K562 (cell line): ENCODE data around the gene PTP4A2. TPM values are rescaled to one million over a fixed set of nuclear protein-coding genes. Genes with fewer than 3 reads are reported as not detected.

ENCODE experiments used
- CREM ChIP-seq: IDR thresholded peaks from 2 replicates; pipeline ENCODE4 v1.6.1; 2014; ENCODE audit warnings: antibody characterized with exemption, low read depth
- HDGF ChIP-seq: fragments of 450-650 bp; IDR thresholded peaks from 2 replicates; pipeline ENCODE4 v1.6.1; 2016
- KAT7 ChIP-seq: sonication (generic); formaldehyde crosslinking; IDR thresholded peaks from 2 replicates; pipeline ENCODE4 v1.8.0; 2022; ENCODE audit warnings: missing genetic modification reagents, mild to moderate bottlenecking, borderline replicate concordance
- KLF13 ChIP-seq: fragments of 450-650 bp; IDR thresholded peaks from 2 replicates; pipeline ENCODE4 v1.6.1; 2016; ENCODE audit warnings: missing genetic modification characterization, low read depth, mild to moderate bottlenecking, missing compliant biosample characterization, moderate library complexity, borderline replicate concordance
- MTA1 ChIP-seq: fragments of 450-650 bp; IDR thresholded peaks from 2 replicates; pipeline ENCODE4 v1.6.1; 2017; ENCODE audit warnings: borderline replicate concordance
- PCBP1 ChIP-seq: fragments of 200-400 bp; formaldehyde crosslinking; IDR thresholded peaks from 2 replicates; pipeline ENCODE4 v1.6.1; 2018; ENCODE audit warnings: mild to moderate bottlenecking, low read depth, low read length; ENCODE audit not compliant: poor library complexity, severe bottlenecking
- RAD51 ChIP-seq: fragments of 450-650 bp; IDR thresholded peaks from 2 replicates; pipeline ENCODE4 v1.7.1; 2016; ENCODE audit warnings: low read depth, mild to moderate bottlenecking, borderline replicate concordance
- RFX5 ChIP-seq: IDR thresholded peaks from 2 replicates; pipeline ENCODE4 v1.6.1; 2011; ENCODE audit warnings: low read depth, mild to moderate bottlenecking, improper control_type of control experiment, low read length
- SNRNP70 ChIP-seq: fragments of 200-400 bp; formaldehyde crosslinking; optimal IDR thresholded peaks from 2 replicates; pipeline ENCODE3; 2017; ENCODE audit warnings: low read depth, low read length
- STAG1 ChIP-seq: sonication (generic); formaldehyde crosslinking; IDR thresholded peaks from 2 replicates; pipeline ENCODE4 v1.5.0; 2020; ENCODE audit warnings: missing genetic modification reagents, borderline replicate concordance
- polyA plus RNA-seq, 8 experiments: library from polyadenylated mRNA; depleted of rRNA in 4 of 8; stranded (reverse) in 5 of 8; unstranded in 3 of 8; fragments of >200 nt; fragmentation: Nextera tagmentation in 2 of 8; fragmentation: Illumina TruSeq in 1 of 8; extraction: Ambion mirVana in 2 of 8; extraction: Trizol in 1 of 8; gene quantifications; 2 replicates each; pipeline versions ENCODE4 v1.2.1 to v1.2.3, GENCODE V29; 2011 to 2014; ENCODE audit warnings: inconsistent platforms in 1 of 8, missing spikeins in 1 of 8
- total RNA-seq, 7 experiments: library from RNA; depleted of rRNA in 6 of 7; stranded (reverse); fragments of >200 nt in 6 of 7; fragmentation: Illumina TruSeq in 2 of 7; extraction: Trizol in 2 of 7; gene quantifications; 2 replicates each; pipeline versions ENCODE4 v1.2.1 to v1.2.3, GENCODE V29; 2011 to 2021; ENCODE audit warnings: low replicate concordance in 1 of 7
- TF ChIP-seq, protein P1 (sequence below): fragments of 250-450 bp; sonication (Bioruptor Pico); IDR thresholded peaks from 2 replicates; pipeline ENCODE4 v1.8.0; 2021; ENCODE audit warnings: borderline replicate concordance, mild to moderate bottlenecking, moderate library complexity; ENCODE audit not compliant: poor library complexity, severe bottlenecking
- TF ChIP-seq, protein P2 (sequence below): sonication (generic); formaldehyde crosslinking; IDR thresholded peaks from 2 replicates; pipeline ENCODE4 v1.8.0; 2022; ENCODE audit warnings: mild to moderate bottlenecking, low read depth, missing genetic modification reagents
- TF ChIP-seq, protein P3 (sequence below), 2 experiments: fragments of 450-650 bp in 1 of 2; sonication (generic) in 1 of 2; formaldehyde crosslinking in 1 of 2; IDR thresholded peaks; 2 replicates each; pipeline versions ENCODE4 v1.7.1 to v1.9.0; 2016 to 2022; ENCODE audit warnings: inconsistent platforms in 1 of 2, mild to moderate bottlenecking in 1 of 2, missing genetic modification reagents in 1 of 2
- TF ChIP-seq, protein P4 (sequence below), 2 experiments: fragments of 250-450 bp in 1 of 2; fragments of 450-650 bp in 1 of 2; sonication (Bioruptor Pico) in 1 of 2; IDR thresholded peaks; 2 replicates each; pipeline versions ENCODE4 v1.6.1 to v1.8.0; 2016 to 2021; ENCODE audit warnings: mild to moderate bottlenecking in 2 of 2, moderate library complexity in 2 of 2, missing compliant biosample characterization in 1 of 2, missing genetic modification characterization in 1 of 2

PTP4A2 gene
- total and polyA plus RNA-seq, 9 of the 15 experiments (the other 6 are each of a cell fraction or from before 2014, with no cell fraction given): 197 to 870 (median 480) TPM

DNA sequence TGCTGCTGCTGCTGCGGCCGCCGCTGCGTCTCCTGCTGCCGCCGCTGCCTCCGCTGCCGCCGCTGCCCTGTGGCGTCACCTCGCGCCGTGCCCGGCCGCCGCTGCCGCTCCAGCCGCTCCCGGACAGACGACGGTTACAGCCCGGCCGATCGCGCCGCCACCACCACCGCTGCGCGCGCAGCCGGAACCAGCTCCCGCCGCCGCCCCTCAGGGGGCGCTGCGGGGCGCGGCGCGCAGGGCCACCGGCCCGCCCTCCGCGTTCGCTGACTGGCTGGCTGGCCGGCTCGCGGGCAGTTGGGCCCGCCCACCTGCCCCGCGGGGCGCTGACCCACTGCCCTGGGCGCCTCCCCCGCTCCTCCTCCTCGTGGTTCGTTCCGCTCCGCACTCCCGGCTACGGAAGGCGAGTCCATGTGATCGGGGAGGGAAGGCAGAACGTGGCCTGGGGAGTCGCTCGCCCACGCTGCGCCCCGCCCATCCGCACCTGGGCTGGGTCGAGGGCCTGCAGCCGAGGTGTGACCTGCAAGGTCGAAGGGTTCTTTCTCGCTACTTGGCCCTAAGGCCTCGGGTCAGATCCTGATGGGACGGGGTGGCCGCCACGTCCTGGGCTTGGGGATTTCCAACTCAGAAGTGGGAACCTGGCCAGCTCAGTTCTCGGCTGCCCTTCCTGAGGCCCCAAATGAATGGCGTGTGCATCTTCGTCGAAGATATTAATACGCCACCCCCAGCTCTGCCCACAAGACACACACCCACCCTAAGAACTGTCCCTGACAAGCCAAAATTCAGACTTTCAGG, at the start of gene PTP4A2 (continued):
- TF ChIP-seq, protein P1, sequence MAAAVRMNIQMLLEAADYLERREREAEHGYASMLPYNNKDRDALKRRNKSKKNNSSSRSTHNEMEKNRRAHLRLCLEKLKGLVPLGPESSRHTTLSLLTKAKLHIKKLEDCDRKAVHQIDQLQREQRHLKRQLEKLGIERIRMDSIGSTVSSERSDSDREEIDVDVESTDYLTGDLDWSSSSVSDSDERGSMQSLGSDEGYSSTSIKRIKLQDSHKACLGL (CRISPR knock-in tag): peak; percentile 33
- TF ChIP-seq, protein P2, sequence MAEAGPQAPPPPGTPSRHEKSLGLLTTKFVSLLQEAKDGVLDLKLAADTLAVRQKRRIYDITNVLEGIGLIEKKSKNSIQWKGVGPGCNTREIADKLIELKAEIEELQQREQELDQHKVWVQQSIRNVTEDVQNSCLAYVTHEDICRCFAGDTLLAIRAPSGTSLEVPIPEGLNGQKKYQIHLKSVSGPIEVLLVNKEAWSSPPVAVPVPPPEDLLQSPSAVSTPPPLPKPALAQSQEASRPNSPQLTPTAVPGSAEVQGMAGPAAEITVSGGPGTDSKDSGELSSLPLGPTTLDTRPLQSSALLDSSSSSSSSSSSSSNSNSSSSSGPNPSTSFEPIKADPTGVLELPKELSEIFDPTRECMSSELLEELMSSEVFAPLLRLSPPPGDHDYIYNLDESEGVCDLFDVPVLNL (CRISPR knock-in tag): peak; percentile 81; the same call in 1 of the 2 replicates
- TF ChIP-seq CREM: peak; percentile 95
- TF ChIP-seq KLF13 (tag): peak; percentile 97; the same call in 1 of the 2 replicates
- peak; percentile 78; the same call in 1 of the 2 replicates for TF ChIP-seq KAT7 (CRISPR knock-in tag)
- no peak for TF ChIP-seq STAG1
- TF ChIP-seq, protein P3, sequence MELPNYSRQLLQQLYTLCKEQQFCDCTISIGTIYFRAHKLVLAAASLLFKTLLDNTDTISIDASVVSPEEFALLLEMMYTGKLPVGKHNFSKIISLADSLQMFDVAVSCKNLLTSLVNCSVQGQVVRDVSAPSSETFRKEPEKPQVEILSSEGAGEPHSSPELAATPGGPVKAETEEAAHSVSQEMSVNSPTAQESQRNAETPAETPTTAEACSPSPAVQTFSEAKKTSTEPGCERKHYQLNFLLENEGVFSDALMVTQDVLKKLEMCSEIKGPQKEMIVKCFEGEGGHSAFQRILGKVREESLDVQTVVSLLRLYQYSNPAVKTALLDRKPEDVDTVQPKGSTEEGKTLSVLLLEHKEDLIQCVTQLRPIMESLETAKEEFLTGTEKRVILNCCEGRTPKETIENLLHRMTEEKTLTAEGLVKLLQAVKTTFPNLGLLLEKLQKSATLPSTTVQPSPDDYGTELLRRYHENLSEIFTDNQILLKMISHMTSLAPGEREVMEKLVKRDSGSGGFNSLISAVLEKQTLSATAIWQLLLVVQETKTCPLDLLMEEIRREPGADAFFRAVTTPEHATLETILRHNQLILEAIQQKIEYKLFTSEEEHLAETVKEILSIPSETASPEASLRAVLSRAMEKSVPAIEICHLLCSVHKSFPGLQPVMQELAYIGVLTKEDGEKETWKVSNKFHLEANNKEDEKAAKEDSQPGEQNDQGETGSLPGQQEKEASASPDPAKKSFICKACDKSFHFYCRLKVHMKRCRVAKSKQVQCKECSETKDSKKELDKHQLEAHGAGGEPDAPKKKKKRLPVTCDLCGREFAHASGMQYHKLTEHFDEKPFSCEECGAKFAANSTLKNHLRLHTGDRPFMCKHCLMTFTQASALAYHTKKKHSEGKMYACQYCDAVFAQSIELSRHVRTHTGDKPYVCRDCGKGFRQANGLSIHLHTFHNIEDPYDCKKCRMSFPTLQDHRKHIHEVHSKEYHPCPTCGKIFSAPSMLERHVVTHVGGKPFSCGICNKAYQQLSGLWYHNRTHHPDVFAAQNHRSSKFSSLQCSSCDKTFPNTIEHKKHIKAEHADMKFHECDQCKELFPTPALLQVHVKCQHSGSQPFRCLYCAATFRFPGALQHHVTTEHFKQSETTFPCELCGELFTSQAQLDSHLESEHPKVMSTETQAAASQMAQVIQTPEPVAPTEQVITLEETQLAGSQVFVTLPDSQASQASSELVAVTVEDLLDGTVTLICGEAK (IDR thresholded peaks at IDR 0.05): peak; percentile 49
- TF ChIP-seq, protein P3 (CRISPR knock-in tag; IDR thresholded peaks at IDR 0.05): no peak
- peak; percentile 36; the same call in 1 of the 2 replicates for TF ChIP-seq HDGF
- TF ChIP-seq, protein P4, sequence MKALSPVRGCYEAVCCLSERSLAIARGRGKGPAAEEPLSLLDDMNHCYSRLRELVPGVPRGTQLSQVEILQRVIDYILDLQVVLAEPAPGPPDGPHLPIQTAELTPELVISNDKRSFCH (CRISPR knock-in tag; IDR thresholded peaks at IDR 0.05): no peak
- TF ChIP-seq, protein P4 (tag; IDR thresholded peaks at IDR 0.05): peak; percentile 77; the same call in 1 of the 2 replicates
- TF ChIP-seq PCBP1: peak; percentile 80
- TF ChIP-seq RFX5: no peak
- TF ChIP-seq MTA1: peak; percentile 62; the same call in 1 of the 2 replicates
- TF ChIP-seq SNRNP70: no peak
- TF ChIP-seq RAD51: peak; percentile 52; the same call in 1 of the 2 replicates
